ENCODE data around the gene SHISA9. TPM values are rescaled to one million over a fixed set of nuclear protein-coding genes. Genes with fewer than 3 reads are reported as not detected.
A peak's percentile ranks its signal among the peaks of the same experiment; 100 is the strongest.

The SHISA9 gene
- total RNA-seq, 5 donors from 2014 or later (not counting 1 experiment from before 2014, with no cell fraction given): 0.06 TPM; not detected in 4

DNA sequence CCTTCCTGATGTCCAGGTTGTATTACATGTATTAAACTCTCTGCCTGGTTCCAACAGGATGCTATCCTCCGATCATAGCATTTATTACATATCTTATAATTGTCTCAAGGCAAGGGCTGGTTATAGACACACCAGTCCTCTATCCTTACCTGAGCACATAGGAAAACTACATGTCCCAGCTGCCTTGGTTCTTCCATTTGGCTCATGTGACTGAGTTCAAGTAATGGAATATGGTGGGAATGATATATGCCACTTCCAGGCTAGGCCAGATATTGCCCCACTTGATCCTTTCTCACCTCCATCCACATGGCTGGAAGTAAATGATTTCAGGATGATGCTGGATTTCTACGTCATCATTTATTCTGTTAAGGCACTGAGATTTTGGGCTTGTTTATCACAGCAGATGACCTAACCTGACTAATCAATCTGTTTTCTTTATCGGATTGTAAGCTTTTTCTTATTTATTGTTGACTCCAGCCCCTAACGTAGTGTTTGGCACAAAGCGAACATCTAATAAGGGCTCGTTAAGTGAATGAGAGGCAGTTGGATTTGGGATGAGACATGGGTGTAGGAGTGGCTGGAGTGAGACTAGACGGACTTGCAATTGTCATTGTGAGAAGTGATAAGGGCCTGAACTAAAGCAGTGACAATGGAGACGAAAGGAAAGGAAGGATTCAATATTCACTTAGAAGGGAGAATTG lies 8.2 kb upstream of the SHISA9 start:
- ATAC-seq (replicated peaks in 1 of 4) (no peak), DNase-seq (no peak)
- Mint-ChIP-seq H3K4me3 (no peak overlapping the region), H3K27ac (no peak overlapping the region), H3K27me3 (peaks cover 17 to 34% of the 10 kb centered on the region in 2 donors), H3K36me3 (no peaks in the 10 kb centered on the region), H3K4me1 (no peaks in the 10 kb centered on the region), H3K9me3 (peaks cover 0 to 2% (median 0%) of the 10 kb centered on the region in 3 donors)
- Histone ChIP-seq H3K4me3 (ENCODE audit: control insufficient read depth in 1 of 2, extremely low read depth in 1 of 2, low read length in 1 of 2) (no peak overlapping the region), H3K9me3 (no peaks in the 10 kb centered on the region), H3K27ac (ENCODE audit: low read length) (no peak overlapping the region), H3K27me3 (replicated peaks in 1 of 2; ENCODE audit: control insufficient read depth in 2 of 2, extremely low read depth in 1 of 2, insufficient read depth in 2 of 2, low read length in 1 of 2) (peaks cover 0 to 10% of the 10 kb centered on the region in 2 experiments), H3K4me1 (ENCODE audit: control insufficient read depth in 1 of 2, extremely low read depth in 1 of 2, insufficient read depth in 2 of 2, low read length in 2 of 2) (no peaks in the 10 kb centered on the region), H3K36me3 (ENCODE audit: control insufficient read depth in 2 of 2, extremely low read depth in 1 of 2, insufficient read depth in 1 of 2, low read length in 1 of 2) (no peaks in the 10 kb centered on the region)
- WGBS (ENCODE audit: insufficient coverage): 91% methylated on average over 5 of the region's 8 CpGs
- CTCF ChIA-PET: interaction anchor here in 1 of 2 donors (0.6 kb wide), 1 partner anchor 51 kb away, joined by 6 read pairs; no protein-coding TSS in a partner anchor
- POLR2A ChIA-PET: no interaction called here

DNA sequence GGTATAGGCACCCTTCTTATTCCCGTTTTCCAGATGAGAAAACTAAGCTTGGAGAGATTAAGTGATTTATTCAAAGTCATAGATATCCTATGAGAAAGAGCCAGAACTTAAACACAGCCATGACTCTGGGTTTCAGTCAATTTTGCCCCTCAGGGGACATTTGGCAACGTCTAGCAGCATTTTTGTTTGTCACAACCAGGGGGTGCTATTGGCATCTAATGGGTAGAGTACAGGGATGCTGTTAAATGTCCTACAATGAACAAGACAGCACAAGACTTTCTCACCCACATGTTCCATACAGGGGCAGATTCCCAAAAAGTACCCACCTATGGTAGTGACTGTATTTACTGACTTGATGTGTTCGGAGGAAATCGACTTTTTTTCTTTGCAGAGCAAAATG lies 4.8 kb upstream of the SHISA9 start:
- Mint-ChIP-seq H3K27me3 (peaks cover 33 to 45% of the 10 kb centered on the region in 2 donors), H3K27ac (no peak overlapping the region), H3K9me3 (peaks cover 0 to 2% (median 0%) of the 10 kb centered on the region in 3 donors), H3K36me3 (no peaks in the 10 kb centered on the region), H3K4me3 (no peak overlapping the region), H3K4me1 (no peaks in the 10 kb centered on the region)
- ChIA-PET CTCF (no interaction called here), POLR2A (no interaction called here)
- Histone ChIP-seq H3K27ac (ENCODE audit: low read length) (no peak overlapping the region), H3K9me3 (no peaks in the 10 kb centered on the region), H3K4me3 (ENCODE audit: control insufficient read depth in 1 of 2, extremely low read depth in 1 of 2, low read length in 1 of 2) (no peak overlapping the region), H3K36me3 (ENCODE audit: control insufficient read depth in 2 of 2, extremely low read depth in 1 of 2, insufficient read depth in 1 of 2, low read length in 1 of 2) (no peaks in the 10 kb centered on the region), H3K4me1 (ENCODE audit: control insufficient read depth in 1 of 2, extremely low read depth in 1 of 2, insufficient read depth in 2 of 2, low read length in 2 of 2) (peaks cover 0 to 2% of the 10 kb centered on the region in 2 experiments), H3K27me3 (replicated peaks in 1 of 2; ENCODE audit: control insufficient read depth in 2 of 2, extremely low read depth in 1 of 2, insufficient read depth in 2 of 2, low read length in 1 of 2) (peaks cover 18 to 19% of the 10 kb centered on the region in 2 experiments)
- no peak for DNase-seq
- ATAC-seq (replicated peaks in 1 of 4): no peak
- no CpG with 5 or more reads among the region's 4 CpGs for WGBS (ENCODE audit: insufficient coverage)

- H3K36me3 ChIP-seq (ENCODE audit: control insufficient read depth in 2 of 2, extremely low read depth in 1 of 2, insufficient read depth in 1 of 2, low read length in 1 of 2): no peaks in the 10 kb centered on the region
- no peaks in the 10 kb centered on the region for H3K36me3 Mint-ChIP-seq
- no peaks in the 10 kb centered on the region for H3K9me3 Mint-ChIP-seq
- peaks cover 33 to 44% of the 10 kb centered on the region in 2 donors for H3K27me3 Mint-ChIP-seq
- no peak overlapping the region for H3K27ac ChIP-seq (ENCODE audit: low read length)
- no CpG with 5 or more reads among the region's 3 CpGs for WGBS (ENCODE audit: insufficient coverage)
- no peak overlapping the region for H3K4me3 ChIP-seq (ENCODE audit: control insufficient read depth in 1 of 2, extremely low read depth in 1 of 2, low read length in 1 of 2)
- no peaks in the 10 kb centered on the region for H3K9me3 ChIP-seq
- DNase-seq (no peak), ATAC-seq (replicated peaks in 1 of 4) (no peak)
- H3K27me3 ChIP-seq (replicated peaks in 1 of 2; ENCODE audit: control insufficient read depth in 2 of 2, extremely low read depth in 1 of 2, insufficient read depth in 2 of 2, low read length in 1 of 2): peaks cover 18 to 34% of the 10 kb centered on the region in 2 experiments
- H3K27ac Mint-ChIP-seq: no peak overlapping the region
- no peak overlapping the region for H3K4me3 Mint-ChIP-seq
- peaks cover 0 to 10% (median 3%) of the 10 kb centered on the region in 3 donors for H3K4me1 Mint-ChIP-seq
- ChIA-PET CTCF (no interaction called here), POLR2A (no interaction called here)
- H3K4me1 ChIP-seq (ENCODE audit: control insufficient read depth in 1 of 2, extremely low read depth in 1 of 2, insufficient read depth in 2 of 2, low read length in 2 of 2): peaks cover 2 to 11% of the 10 kb centered on the region in 2 experiments
Measured at GRCh38 chr16:12898551-12898950, 2.8 kb upstream of the SHISA9 start.

DNA sequence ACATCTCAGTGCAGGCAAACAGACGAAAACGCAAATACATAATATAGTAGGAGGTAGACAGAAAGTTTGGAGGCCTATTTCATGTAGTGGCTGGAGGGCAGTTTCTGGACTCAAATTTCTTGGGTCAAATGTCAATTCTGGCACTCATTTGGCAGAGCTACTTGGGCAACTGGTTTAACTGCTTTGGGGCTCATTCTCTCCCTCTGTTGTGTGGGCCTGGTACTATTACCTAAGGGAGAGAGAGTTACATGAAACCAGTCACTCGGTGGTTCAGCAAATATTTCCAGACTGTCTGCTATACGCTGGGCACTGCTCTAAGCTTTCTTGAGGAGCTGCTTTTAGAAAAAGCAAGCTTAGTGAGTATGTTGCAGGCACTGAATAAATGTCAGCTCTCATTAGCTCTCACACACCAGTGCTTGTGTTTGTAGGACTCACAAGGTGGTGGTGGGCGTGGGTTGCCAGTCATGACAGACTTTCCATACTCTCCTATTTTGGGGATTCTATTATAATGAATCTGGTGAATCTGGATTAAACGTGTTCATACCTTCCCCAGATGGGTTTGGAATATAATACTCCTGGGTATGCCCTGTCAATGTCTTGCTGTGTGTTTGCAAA lies 1.8 kb upstream of the SHISA9 start:
- H3K27ac ChIP-seq (ENCODE audit: low read length): no peak overlapping the region
- CTCF ChIA-PET: no interaction called here
- H3K36me3 ChIP-seq (ENCODE audit: control insufficient read depth in 2 of 2, extremely low read depth in 1 of 2, insufficient read depth in 1 of 2, low read length in 1 of 2): no peaks in the 10 kb centered on the region
- H3K27me3 ChIP-seq (replicated peaks in 1 of 2; ENCODE audit: control insufficient read depth in 2 of 2, extremely low read depth in 1 of 2, insufficient read depth in 2 of 2, low read length in 1 of 2): peaks cover 22 to 43% of the 10 kb centered on the region in 2 experiments
- peaks cover 2 to 11% of the 10 kb centered on the region in 2 experiments for H3K4me1 ChIP-seq (ENCODE audit: control insufficient read depth in 1 of 2, extremely low read depth in 1 of 2, insufficient read depth in 2 of 2, low read length in 2 of 2)
- no peaks in the 10 kb centered on the region for H3K36me3 Mint-ChIP-seq
- H3K4me3 ChIP-seq (ENCODE audit: control insufficient read depth in 1 of 2, extremely low read depth in 1 of 2, low read length in 1 of 2): no peak overlapping the region
- no peaks in the 10 kb centered on the region for H3K9me3 Mint-ChIP-seq
- H3K27me3 Mint-ChIP-seq: peaks cover 33 to 52% of the 10 kb centered on the region in 2 donors
- DNase-seq: no peak
- no peak for ATAC-seq (replicated peaks in 1 of 4)
- WGBS (ENCODE audit: insufficient coverage): no CpG with 5 or more reads among the region's 6 CpGs
- no peak overlapping the region for H3K27ac Mint-ChIP-seq
- peaks cover 0 to 11% (median 5%) of the 10 kb centered on the region in 3 donors for H3K4me1 Mint-ChIP-seq
- H3K4me3 Mint-ChIP-seq: no peak overlapping the region
- H3K9me3 ChIP-seq: no peaks in the 10 kb centered on the region
- POLR2A ChIA-PET: no interaction called here

- Mint-ChIP-seq H3K9me3 (no peaks in the 10 kb centered on the region), H3K4me1 (peaks cover 0 to 11% (median 5%) of the 10 kb centered on the region in 3 donors), H3K4me3 (peak overlapping the region in 1 of 3 donors; percentile 37), H3K27ac (no peak overlapping the region), H3K27me3 (peaks cover 35 to 54% of the 10 kb centered on the region in 2 donors), H3K36me3 (no peaks in the 10 kb centered on the region)
- H3K27me3 ChIP-seq (replicated peaks in 1 of 2; ENCODE audit: control insufficient read depth in 2 of 2, extremely low read depth in 1 of 2, insufficient read depth in 2 of 2, low read length in 1 of 2): peaks cover 22 to 43% of the 10 kb centered on the region in 2 experiments
- no peak for DNase-seq
- no peak overlapping the region for H3K27ac ChIP-seq (ENCODE audit: low read length)
- peaks cover 2 to 11% of the 10 kb centered on the region in 2 experiments for H3K4me1 ChIP-seq (ENCODE audit: control insufficient read depth in 1 of 2, extremely low read depth in 1 of 2, insufficient read depth in 2 of 2, low read length in 2 of 2)
- CTCF ChIA-PET: no interaction called here
- POLR2A ChIA-PET: no interaction called here
- ATAC-seq (replicated peaks in 1 of 4): no peak
- H3K4me3 ChIP-seq (ENCODE audit: control insufficient read depth in 1 of 2, extremely low read depth in 1 of 2, low read length in 1 of 2): no peak overlapping the region
- no peaks in the 10 kb centered on the region for H3K36me3 ChIP-seq (ENCODE audit: control insufficient read depth in 2 of 2, extremely low read depth in 1 of 2, insufficient read depth in 1 of 2, low read length in 1 of 2)
- WGBS (ENCODE audit: insufficient coverage): 19% methylated on average over 4 of the region's 7 CpGs
- no peaks in the 10 kb centered on the region for H3K9me3 ChIP-seq
Measured at GRCh38 chr16:12900156-12900555, 1.2 kb upstream of the SHISA9 start.

DNA sequence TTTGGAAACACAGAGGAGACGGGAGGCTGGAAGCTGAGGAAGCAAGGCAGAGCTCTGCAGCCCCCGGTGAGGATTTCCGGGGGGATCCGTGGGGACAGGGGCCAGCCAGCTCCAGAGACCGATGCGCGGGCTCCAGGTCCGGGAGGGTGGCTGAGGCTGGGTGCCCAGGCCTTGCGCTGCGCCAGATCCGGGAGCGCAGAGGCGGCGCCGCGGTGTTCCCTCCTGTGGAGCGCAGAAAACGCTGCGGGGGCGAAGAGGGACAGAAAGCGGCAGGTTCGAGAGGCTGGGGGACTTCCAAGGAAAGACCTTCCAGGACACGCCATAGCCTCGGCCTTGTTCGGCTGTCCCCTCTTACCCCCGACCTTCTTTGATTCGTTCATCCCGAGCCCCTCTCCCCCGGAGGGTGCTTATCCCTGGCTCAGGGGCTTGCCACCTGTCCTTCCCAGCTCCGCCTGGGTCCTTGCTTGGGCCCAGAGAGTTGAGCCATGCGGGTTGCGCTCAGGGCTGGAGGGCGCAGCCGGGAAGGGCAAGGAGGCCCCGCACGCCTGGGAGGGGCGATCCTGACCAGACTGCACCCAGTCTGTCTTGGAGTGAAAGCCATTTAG lies 697 bp upstream of the SHISA9 start:
- no peak for DNase-seq
- Mint-ChIP-seq H3K27me3 (peaks cover 41 to 59% of the 10 kb centered on the region in 2 donors), H3K36me3 (no peaks in the 10 kb centered on the region), H3K4me3 (peak overlapping the region in 1 of 3 donors; percentile 37), H3K9me3 (no peaks in the 10 kb centered on the region), H3K4me1 (peaks cover 0 to 11% (median 5%) of the 10 kb centered on the region in 3 donors), H3K27ac (no peak overlapping the region)
- no peak for ATAC-seq (replicated peaks in 1 of 4)
- Histone ChIP-seq H3K36me3 (ENCODE audit: control insufficient read depth in 2 of 2, extremely low read depth in 1 of 2, insufficient read depth in 1 of 2, low read length in 1 of 2) (no peaks in the 10 kb centered on the region), H3K4me1 (ENCODE audit: control insufficient read depth in 1 of 2, extremely low read depth in 1 of 2, insufficient read depth in 2 of 2, low read length in 2 of 2) (peaks cover 2 to 11% of the 10 kb centered on the region in 2 experiments), H3K9me3 (no peaks in the 10 kb centered on the region), H3K27ac (ENCODE audit: low read length) (no peak overlapping the region), H3K27me3 (replicated peaks in 1 of 2; ENCODE audit: control insufficient read depth in 2 of 2, extremely low read depth in 1 of 2, insufficient read depth in 2 of 2, low read length in 1 of 2) (peaks cover 22 to 45% of the 10 kb centered on the region in 2 experiments), H3K4me3 (ENCODE audit: control insufficient read depth in 1 of 2, extremely low read depth in 1 of 2, low read length in 1 of 2) (no peak overlapping the region)
- WGBS (ENCODE audit: insufficient coverage): 6% methylated on average over 35 of the region's 37 CpGs
- POLR2A ChIA-PET: no interaction called here
- CTCF ChIA-PET: no interaction called here
